Endothelial cell of umbilical vein (primary cell): ENCODE data around the gene GIMAP6. TPM values are rescaled to one million over a fixed set of nuclear protein-coding genes. Genes with fewer than 3 reads are reported as not detected.

Source experiments
- BruUV-seq: library from RNA; stranded (reverse); fragments of 400-500 nt; replicated peaks from 2 replicates; lab custom pipeline; 2021; lab: Mats Ljungman, UMichigan
- CTCF ChIA-PET: fragments of 300-600, 350-600 bp; sonication (Branson Sonifier 250); formaldehyde crosslinking; loops from one replicate; lab custom pipeline; 2021; ENCODE audit warnings: antibody characterized with exemption, inconsistent platforms; lab: Charles Lee
- POLR2A ChIA-PET: fragments of 300-600, 350-600 bp; sonication (Branson Sonifier 250); formaldehyde crosslinking; loops from one replicate; lab custom pipeline; 2021; ENCODE audit warnings: antibody characterized with exemption, inconsistent platforms; lab: Charles Lee
- DNase-seq: peaks from one replicate; pipeline ENCODE4 v3.0.0-alpha.2; 2011; ENCODE audit warnings: low read depth, low spot score
- FAIRE-seq: peaks from 2 replicates; lab custom pipeline; 2011; peaks lifted over from hg19 to GRCh38; lab: Jason Lieb, UNC
- H2AFZ ChIP-seq: 2 replicates; pipeline ENCODE4 v1.6.0; 2012; ENCODE audit warnings: low read depth, low read length, control low read depth, inconsistent platforms
- H3K27ac ChIP-seq: 2 replicates; pipeline ENCODE4 v1.5.1; 2011; ENCODE audit warnings: low read depth, mild to moderate bottlenecking, control low read depth, low read length, moderate library complexity; ENCODE audit not compliant: insufficient read depth
- H3K27me3 ChIP-seq, 2 experiments: 2 replicates each; pipeline versions ENCODE4 v1.6.0 to v1.6.1; 2011; ENCODE audit warnings: low read length in 2 of 2, mixed read lengths in 1 of 2; ENCODE audit not compliant: control insufficient read depth in 2 of 2, insufficient read depth in 2 of 2
- H3K36me3 ChIP-seq, 2 experiments: 2 replicates in 1 of 2; 3 replicates in 1 of 2; pipeline ENCODE4 v1.5.1; 2011; ENCODE audit warnings: low read length in 2 of 2, mild to moderate bottlenecking in 1 of 2, moderate library complexity in 1 of 2; ENCODE audit not compliant: control insufficient read depth in 2 of 2, insufficient read depth in 2 of 2; ENCODE audit errors: extremely low read depth in 1 of 2
- H3K4me1 ChIP-seq: 3 replicates; pipeline ENCODE4 v1.5.1; 2011; ENCODE audit warnings: mild to moderate bottlenecking, low read length; ENCODE audit not compliant: control insufficient read depth, insufficient read depth; ENCODE audit errors: extremely low read depth
- H3K4me2 ChIP-seq: 2 replicates; pipeline ENCODE4 v1.6.1; 2011; ENCODE audit warnings: low read length, control low read depth, mixed read lengths; ENCODE audit not compliant: insufficient read depth
- H3K4me3 ChIP-seq, 3 experiments: fragments of 200-600 bp in 1 of 3; sonication (generic), shearing (Covaris generic) in 1 of 3; replicated peaks in 1 of 3; 2 replicates each; pipeline ENCODE4 v1.5.1; 2011 to 2016; ENCODE audit warnings: control low read depth in 3 of 3, low read length in 3 of 3, mild to moderate bottlenecking in 2 of 3, inconsistent platforms in 1 of 3, low read depth in 1 of 3, moderate library complexity in 1 of 3; ENCODE audit not compliant: insufficient read depth in 1 of 3
- H3K79me2 ChIP-seq: 2 replicates; pipeline ENCODE4 v1.6.0; 2012; ENCODE audit warnings: low read length, inconsistent platforms; ENCODE audit not compliant: control insufficient read depth, insufficient read depth
- H3K9ac ChIP-seq: replicated peaks from 2 replicates; pipeline ENCODE3; 2011; ENCODE audit warnings: low read length, control low read depth; ENCODE audit not compliant: insufficient read depth; ENCODE audit errors: extremely low read depth
- H3K9me1 ChIP-seq: replicated peaks from 3 replicates; pipeline ENCODE4 v1.6.0; 2011; ENCODE audit warnings: mild to moderate bottlenecking, low read length; ENCODE audit not compliant: control insufficient read depth, insufficient read depth; ENCODE audit errors: extremely low read depth
- H3K9me3 ChIP-seq: replicated peaks from 2 replicates; pipeline ENCODE4 v1.5.1; 2012; ENCODE audit warnings: low read length, inconsistent platforms; ENCODE audit not compliant: control insufficient read depth, insufficient read depth
- H4K20me1 ChIP-seq: replicated peaks from 2 replicates; pipeline ENCODE3; 2011; ENCODE audit warnings: mild to moderate bottlenecking, low read length; ENCODE audit not compliant: control insufficient read depth, insufficient read depth; ENCODE audit errors: extremely low read depth
- CTCF ChIP-seq, 2 donors: IDR thresholded peaks; 1 replicate in 1 of 2; 2 replicates in 1 of 2; pipeline ENCODE4 v1.5.1; 2011; ENCODE audit warnings: low read length in 2 of 2, mild to moderate bottlenecking in 2 of 2, moderate library complexity in 2 of 2, control low read depth in 1 of 2, inconsistent platforms in 1 of 2, low read depth in 1 of 2; ENCODE audit not compliant: insufficient read depth in 1 of 2; ENCODE audit errors: extremely low read depth in 1 of 2
- EZH2 ChIP-seq: IDR thresholded peaks from 2 replicates; pipeline ENCODE4 v1.6.1; 2012; ENCODE audit warnings: borderline replicate concordance, low read depth, mild to moderate bottlenecking, moderate library complexity, low read length, inconsistent platforms; ENCODE audit not compliant: severe bottlenecking
- FOS ChIP-seq: IDR thresholded peaks from 2 replicates; pipeline ENCODE4 v1.6.1; 2011; ENCODE audit warnings: mild to moderate bottlenecking, low read length, moderate library complexity, borderline replicate concordance; ENCODE audit not compliant: insufficient read depth
- GATA2 ChIP-seq: IDR thresholded peaks from 2 replicates; pipeline ENCODE4 v1.7.0; 2011; ENCODE audit warnings: low read depth, mild to moderate bottlenecking, moderate library complexity, mixed read lengths, low read length; ENCODE audit not compliant: insufficient read length, insufficient read depth
- JUN ChIP-seq: IDR thresholded peaks from 2 replicates; pipeline ENCODE4 v1.6.1; 2011; ENCODE audit warnings: borderline replicate concordance, low read depth; ENCODE audit not compliant: insufficient read length, insufficient read depth
- MAX ChIP-seq: IDR thresholded peaks from 2 replicates; pipeline ENCODE4 v1.6.1; 2011; ENCODE audit not compliant: insufficient read depth, insufficient read length
- MYC ChIP-seq: IDR thresholded peaks from one replicate; pipeline ENCODE4 v1.6.1; 2011; ENCODE audit warnings: mild to moderate bottlenecking, low read depth, low read length
- POLR2A ChIP-seq: IDR thresholded peaks from 2 replicates; pipeline ENCODE4 v1.6.1; 2012; ENCODE audit warnings: low read depth, mild to moderate bottlenecking, control low read depth, low read length
- POLR2AphosphoS5 ChIP-seq: IDR thresholded peaks from 2 replicates; pipeline ENCODE4 v1.6.1; 2012; ENCODE audit warnings: low read depth, mild to moderate bottlenecking, control low read depth, low read length, moderate library complexity; ENCODE audit not compliant: insufficient read depth
- dilution Hi-C: fragments of 300-500 bp; cut with MboI; formaldehyde crosslinking; loops from one replicate; pipeline ENCODE4 v1.15.0; 2019; ENCODE audit warnings: low sequenced_read_pairs; ENCODE audit not compliant: extremely low pct_ligation_motif_present
- intact Hi-C: fragments of 100-400 bp; cut with micrococcal nuclease; formaldehyde crosslinking; loops from one replicate; pipeline ENCODE4 v1.10.0; 2022
- polyA plus RNA-seq, 4 experiments: library from polyadenylated mRNA; depleted of rRNA in 3 of 4; stranded (reverse) in 3 of 4; unstranded in 1 of 4; fragments of >200 nt; gene quantifications; 2 replicates each; pipeline versions ENCODE4 v1.2.1 to v1.2.3, GENCODE V29; 2011 to 2012; ENCODE audit warnings: missing spikeins in 1 of 4
- total RNA-seq: library from RNA; stranded (reverse); gene quantifications from 2 replicates; pipeline ENCODE4 v1.2.3, GENCODE V29; 2021

The GIMAP6 gene
- total and polyA plus RNA-seq, 2 donors (not counting 3 experiments of a cell fraction or from before 2014, with no cell fraction given) = 65.6 to 85.0 TPM

- dilution Hi-C loops = no loop called here
- intact Hi-C loops = no loop called here
- DNase-seq (no peak), FAIRE-seq (no peak)
- no TSS peak for BruUV-seq
- Histone ChIP-seq H3K4me2 (no peak overlapping the region), H3K4me1 (no peaks in the 10 kb centered on the region), H3K79me2 (no peaks in the 10 kb centered on the region), H3K27ac (no peak overlapping the region), H3K27me3 (no peaks in the 10 kb centered on the region), H3K9me3 (no peaks in the 10 kb centered on the region), H3K36me3 (no peaks in the 10 kb centered on the region), H3K4me3 (no peak overlapping the region), H3K9ac (no peak overlapping the region), H3K9me1 (no peaks in the 10 kb centered on the region), H2AFZ (no peak overlapping the region), H4K20me1 (no peaks in the 10 kb centered on the region)
- no peak for TF ChIP-seq MAX
- no peak for TF ChIP-seq FOS
- no peak for TF ChIP-seq GATA2
- no peak for TF ChIP-seq JUN
- no peak for TF ChIP-seq MYC
- TF ChIP-seq POLR2A = no peak
- TF ChIP-seq CTCF (IDR thresholded peaks at IDR 0.05; ENCODE audit: extremely low read depth in 1 of 2, insufficient read depth in 1 of 2, low read depth in 1 of 2, low read length in 2 of 2) = no peak
- no peak for TF ChIP-seq EZH2
- TF ChIP-seq POLR2AphosphoS5 = no peak
- ChIA-PET POLR2A (no interaction called here), CTCF (interaction anchor here (0.8 kb wide), 1 partner anchor 10 kb away, joined by 3 read pairs; no protein-coding TSS in a partner anchor)
These were observed 23.9 kb upstream of the GIMAP6 start for GRCh38 chr7:150656047-150656446.
